ENCODE results near the gene KIF16B. TPM values are rescaled to one million over a fixed set of nuclear protein-coding genes. Genes with fewer than 3 reads are reported as not detected.
"Not testable (repeated sequence)": the region's sequence is repeated elsewhere in the genome, so short reads cannot be mapped to it uniquely, and the experiment has no call there.

The KIF16B gene
- total RNA-seq, 1 donor from 2014 or later, result 9.1 TPM

DNA sequence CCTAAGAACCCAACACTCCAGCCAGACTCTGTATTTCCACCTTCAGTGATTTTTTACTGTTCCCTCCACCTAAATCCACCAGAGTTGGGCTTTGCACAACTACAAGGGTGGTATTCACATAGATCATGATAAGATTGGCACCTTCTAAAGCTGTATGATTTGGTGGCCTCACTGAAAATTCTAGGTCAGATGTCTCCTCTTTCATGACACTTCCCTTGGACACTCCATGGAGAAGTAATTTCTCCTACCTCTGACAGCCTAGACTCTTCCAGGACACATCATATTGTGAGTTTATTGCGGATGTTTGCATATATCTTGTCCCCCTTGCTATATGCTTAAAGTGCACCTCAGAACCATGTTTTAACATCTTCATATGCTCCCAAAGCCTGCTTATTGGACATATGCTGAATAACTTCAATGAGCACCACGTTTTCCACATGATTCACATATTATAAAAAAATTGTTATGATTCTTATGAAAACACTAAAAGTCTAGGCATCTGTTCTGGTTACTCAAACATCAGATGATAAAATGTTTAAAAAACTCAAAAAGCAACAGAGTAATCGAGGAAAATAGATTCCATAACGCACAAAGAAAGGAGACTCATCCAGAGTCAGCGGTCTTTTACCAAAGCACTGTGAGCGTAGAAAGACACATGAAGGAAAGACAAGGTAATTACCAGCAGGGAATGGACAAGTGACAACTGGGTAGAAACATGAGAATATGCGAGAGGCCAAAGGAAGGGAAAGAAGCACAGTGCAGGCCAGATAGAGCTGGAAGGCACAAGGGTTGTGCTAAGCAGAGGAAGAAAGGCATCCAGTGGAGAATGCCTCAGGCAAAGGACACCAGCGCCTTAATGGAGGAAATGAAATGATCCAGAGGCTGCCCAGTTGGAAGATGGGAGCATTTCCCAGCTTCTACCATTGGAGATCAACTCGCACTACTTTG, 46.5 kb downstream of the KIF16B start:
- CTCF ChIA-PET, result no interaction called here
- TF ChIP-seq, protein P1, sequence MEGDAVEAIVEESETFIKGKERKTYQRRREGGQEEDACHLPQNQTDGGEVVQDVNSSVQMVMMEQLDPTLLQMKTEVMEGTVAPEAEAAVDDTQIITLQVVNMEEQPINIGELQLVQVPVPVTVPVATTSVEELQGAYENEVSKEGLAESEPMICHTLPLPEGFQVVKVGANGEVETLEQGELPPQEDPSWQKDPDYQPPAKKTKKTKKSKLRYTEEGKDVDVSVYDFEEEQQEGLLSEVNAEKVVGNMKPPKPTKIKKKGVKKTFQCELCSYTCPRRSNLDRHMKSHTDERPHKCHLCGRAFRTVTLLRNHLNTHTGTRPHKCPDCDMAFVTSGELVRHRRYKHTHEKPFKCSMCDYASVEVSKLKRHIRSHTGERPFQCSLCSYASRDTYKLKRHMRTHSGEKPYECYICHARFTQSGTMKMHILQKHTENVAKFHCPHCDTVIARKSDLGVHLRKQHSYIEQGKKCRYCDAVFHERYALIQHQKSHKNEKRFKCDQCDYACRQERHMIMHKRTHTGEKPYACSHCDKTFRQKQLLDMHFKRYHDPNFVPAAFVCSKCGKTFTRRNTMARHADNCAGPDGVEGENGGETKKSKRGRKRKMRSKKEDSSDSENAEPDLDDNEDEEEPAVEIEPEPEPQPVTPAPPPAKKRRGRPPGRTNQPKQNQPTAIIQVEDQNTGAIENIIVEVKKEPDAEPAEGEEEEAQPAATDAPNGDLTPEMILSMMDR (IDR thresholded peaks at IDR 0.05), result no peak

GRCh38 chr20:16522651-16523050, 50.6 kb downstream of the KIF16B start:
- intact Hi-C loops (cut with micrococcal nuclease); H3K4me1 Mint-ChIP-seq; POLR2A ChIA-PET; H3K27me3 Mint-ChIP-seq; DNase-seq; CTCF ChIA-PET; H3K27ac Mint-ChIP-seq; ATAC-seq (ENCODE audit: low read depth); H3K4me3 Mint-ChIP-seq; H3K9me3 Mint-ChIP-seq: not testable (repeated sequence)
- peaks cover 61% of the 10 kb centered on the region for H3K36me3 Mint-ChIP-seq (ENCODE audit: low read depth)

More for the DNA sequence above, 46.5 kb downstream of the KIF16B start:
- POLR2A ChIA-PET, result no interaction called here
- Mint-ChIP-seq H3K36me3 (ENCODE audit: low read depth) (peaks cover 53% of the 10 kb centered on the region), H3K27me3 (no peaks in the 10 kb centered on the region), H3K9me3 (no peaks in the 10 kb centered on the region), H3K4me1 (no peaks in the 10 kb centered on the region), H3K27ac (no peak overlapping the region), H3K4me3 (no peak overlapping the region)
- intact Hi-C loops (cut with micrococcal nuclease), result no loop called here
- DNase-seq, result no peak
- ATAC-seq (ENCODE audit: low read depth), result no peak

DNA sequence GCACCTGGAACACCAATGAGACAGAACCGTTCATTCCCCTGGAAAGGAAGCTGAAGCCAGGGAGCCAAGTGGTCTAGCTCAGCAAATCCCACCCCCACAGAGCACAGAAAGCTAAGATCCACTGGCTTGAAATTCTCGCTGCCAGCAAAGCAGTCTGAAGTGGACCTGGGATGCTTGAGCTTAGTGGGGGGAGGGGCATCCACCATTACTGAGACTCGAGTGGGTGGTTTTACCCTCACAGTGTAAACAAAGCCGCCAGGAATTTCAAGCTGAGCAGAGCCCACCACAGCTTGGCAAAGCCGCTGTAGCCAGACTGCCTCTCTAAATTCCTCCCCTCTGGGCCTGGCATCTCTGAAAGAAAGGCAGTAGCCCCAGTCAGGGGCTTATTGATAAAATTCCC, 53.1 kb downstream of the KIF16B start:
- ChIA-PET POLR2A (no interaction called here), CTCF (no interaction called here)
- TF ChIP-seq, protein P1 (IDR thresholded peaks at IDR 0.05), result no peak
- DNase-seq (no peak), ATAC-seq (ENCODE audit: low read depth) (no peak)
- Mint-ChIP-seq H3K36me3 (ENCODE audit: low read depth) (peaks cover 40% of the 10 kb centered on the region), H3K4me3 (no peak overlapping the region), H3K4me1 (no peaks in the 10 kb centered on the region), H3K9me3 (no peaks in the 10 kb centered on the region), H3K27me3 (no peaks in the 10 kb centered on the region), H3K27ac (no peak overlapping the region)
- intact Hi-C loops (cut with micrococcal nuclease), result no loop called here

GRCh38 chr20:16519673-16520072, 53.6 kb downstream of the KIF16B start:
- H3K27ac Mint-ChIP-seq; DNase-seq; H3K27me3 Mint-ChIP-seq; ATAC-seq (ENCODE audit: low read depth); CTCF ChIA-PET; H3K9me3 Mint-ChIP-seq; POLR2A ChIA-PET; H3K4me1 Mint-ChIP-seq; H3K4me3 Mint-ChIP-seq: not testable (repeated sequence)
- intact Hi-C loops (cut with micrococcal nuclease), result loop anchor here (5.0 kb wide), 2 partner anchors 58 to 913 kb away; no protein-coding TSS in a partner anchor
- H3K36me3 Mint-ChIP-seq (ENCODE audit: low read depth), result peaks cover 35% of the 10 kb centered on the region

DNA sequence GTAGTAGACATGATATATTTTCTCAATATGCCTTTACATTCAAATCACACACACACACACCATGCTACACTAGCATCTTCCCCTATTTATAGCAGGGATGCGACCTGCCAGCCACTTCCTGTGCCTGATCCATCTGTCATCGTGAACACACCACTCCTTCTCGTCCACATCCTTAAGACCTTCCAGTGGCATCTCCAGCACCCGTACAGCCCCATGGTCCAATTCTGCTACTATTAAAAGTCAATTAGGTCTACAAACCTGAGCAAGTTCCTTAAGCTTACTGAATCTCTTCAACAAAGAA, 54.5 kb downstream of the KIF16B start:
- Mint-ChIP-seq H3K4me1 (peaks cover 6% of the 10 kb centered on the region), H3K27me3 (no peaks in the 10 kb centered on the region), H3K4me3 (no peak overlapping the region), H3K36me3 (ENCODE audit: low read depth) (peaks cover 29% of the 10 kb centered on the region), H3K9me3 (no peaks in the 10 kb centered on the region), H3K27ac (no peak overlapping the region)
- ATAC-seq (ENCODE audit: low read depth), result no peak
- TF ChIP-seq, protein P1 (IDR thresholded peaks at IDR 0.05), result no peak
- DNase-seq, result no peak
- intact Hi-C loops (cut with micrococcal nuclease), result loop anchor here (1.0 to 5.0 kb wide), 3 partner anchors 59 to 914 kb away; no protein-coding TSS in a partner anchor
- POLR2A ChIA-PET, result no interaction called here
- CTCF ChIA-PET, result interaction anchor here (1.0 kb wide), 1 partner anchor 810 kb away, joined by 3 read pairs; no protein-coding TSS in a partner anchor

Measured in activated B cell treated with CpG ODN at 0.5 μM for 24 hours (primary cell).